ENCODE data around the gene EHMT1. TPM values are rescaled to one million over a fixed set of nuclear protein-coding genes. Genes with fewer than 3 reads are reported as not detected.

Gene EHMT1
- total and polyA plus RNA-seq, 10 of the 15 experiments (the other 5 are each of a cell fraction or from before 2014, with no cell fraction given): 2.9 to 100 (median 48.1) TPM

DNA sequence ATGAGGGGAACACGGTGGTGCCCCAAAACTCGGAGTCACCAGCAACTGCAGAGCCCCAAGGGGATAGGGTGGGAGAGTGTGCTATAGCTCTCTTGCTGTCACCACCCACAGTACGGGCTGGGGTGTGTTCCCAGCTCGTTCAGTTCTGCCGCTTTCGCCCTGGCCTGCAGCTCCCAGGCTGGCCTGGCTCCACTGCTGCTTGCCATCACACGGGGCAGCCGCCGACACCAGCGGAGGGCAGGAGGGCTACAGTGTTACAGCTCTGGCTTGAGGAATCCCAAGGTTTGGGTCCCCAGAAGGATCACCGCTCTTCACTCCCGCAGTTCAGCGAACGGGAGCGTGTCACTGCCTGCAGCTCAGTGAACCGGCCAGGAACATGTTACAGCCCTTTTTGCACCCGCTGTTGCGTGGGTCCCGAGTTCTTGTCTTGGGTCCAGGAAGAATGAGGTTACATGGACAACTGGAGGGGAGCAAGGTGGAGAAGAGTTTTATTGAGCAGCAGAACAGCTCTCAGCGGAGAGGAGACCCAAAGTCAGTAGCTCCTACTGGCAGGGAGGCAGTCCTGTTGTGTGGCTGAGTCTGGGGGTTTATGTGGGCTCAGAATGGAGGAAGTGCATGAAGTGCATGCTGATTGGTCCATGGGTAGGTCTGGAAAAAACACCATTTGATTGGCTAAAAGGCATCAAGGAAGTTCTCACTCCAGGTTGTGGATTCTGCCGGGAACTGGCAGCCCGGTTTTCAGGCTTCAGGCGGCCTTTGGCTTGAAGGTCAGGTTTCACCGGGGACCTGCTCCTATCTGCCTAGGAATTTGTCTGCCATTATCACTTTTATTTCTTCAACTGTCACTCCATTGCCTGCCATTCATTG, 113.4 kb downstream of the EHMT1 start:
- peaks cover 2% of the 10 kb centered on the region for H3K79me2 ChIP-seq (ENCODE audit: control insufficient read depth, insufficient read depth, low read length)
- BruUV-seq (replicated peaks): no TSS peak
- H3K4me2 ChIP-seq (ENCODE audit: control insufficient read depth, insufficient read depth): no peak overlapping the region
- intact Hi-C loops (cut with micrococcal nuclease; ENCODE audit: unreplicated experiment): no loop called here
- POLR2A ChIA-PET: no interaction called here
- WGBS (ENCODE audit: insufficient coverage, insufficient replicate concordance, low lambda C conversion rate, missing lambda C conversion rate): 98% methylated on average over 24 of the region's 24 CpGs
- H3K27me3 ChIP-seq (replicated peaks in 1 of 2; ENCODE audit: control insufficient read depth in 2 of 2, insufficient read depth in 2 of 2, low read length in 1 of 2): no peaks in the 10 kb centered on the region
- H3K9me3 ChIP-seq (replicated peaks; ENCODE audit: control insufficient read depth, insufficient read depth, low read length): peaks cover 38% of the 10 kb centered on the region
- H3K9ac ChIP-seq (ENCODE audit: control insufficient read depth, insufficient read depth, low read length): no peak overlapping the region
- CTCF ChIA-PET: no interaction called here
- H4K20me1 ChIP-seq (ENCODE audit: control insufficient read depth, insufficient read depth): no peaks in the 10 kb centered on the region
- peaks cover 1% of the 10 kb centered on the region; the same call in 1 of the 2 replicates for H3K4me1 ChIP-seq (ENCODE audit: control insufficient read depth, insufficient read depth, low read length)
- H2AFZ ChIP-seq (ENCODE audit: control insufficient read depth, low read depth, low read length): no peak overlapping the region
- TF ChIP-seq MEF2A (IDR thresholded peaks at IDR 0.05; ENCODE audit: insufficient read depth, low read depth, low read length) (no peak), GATAD2B (conservative IDR thresholded peaks at IDR 0.05; ENCODE audit: low read depth) (no peak), IKZF2 (IDR thresholded peaks at IDR 0.05) (no peak), ETV6 (conservative IDR thresholded peaks at IDR 0.05 in 1 of 2, IDR thresholded peaks at IDR 0.05 in 1 of 2; ENCODE audit: borderline replicate concordance in 1 of 2, low read depth in 1 of 2) (no peak), BACH1 (IDR thresholded peaks at IDR 0.05; ENCODE audit: borderline replicate concordance) (no peak), RFX5 (IDR thresholded peaks at IDR 0.05; ENCODE audit: low read depth, low read length) (no peak), RELA (IDR thresholded peaks at IDR 0.05; ENCODE audit: borderline replicate concordance, partially characterized antibody) (no peak), POLR2AphosphoS5 (IDR thresholded peaks at IDR 0.05; ENCODE audit: low read length) (no peak), RCOR1 (conservative IDR thresholded peaks at IDR 0.05; ENCODE audit: low read depth, low read length) (no peak), TCF3 (IDR thresholded peaks at IDR 0.05; ENCODE audit: borderline replicate concordance, insufficient read depth, low read depth, low read length) (no peak)
- TF ChIP-seq, protein P1, sequence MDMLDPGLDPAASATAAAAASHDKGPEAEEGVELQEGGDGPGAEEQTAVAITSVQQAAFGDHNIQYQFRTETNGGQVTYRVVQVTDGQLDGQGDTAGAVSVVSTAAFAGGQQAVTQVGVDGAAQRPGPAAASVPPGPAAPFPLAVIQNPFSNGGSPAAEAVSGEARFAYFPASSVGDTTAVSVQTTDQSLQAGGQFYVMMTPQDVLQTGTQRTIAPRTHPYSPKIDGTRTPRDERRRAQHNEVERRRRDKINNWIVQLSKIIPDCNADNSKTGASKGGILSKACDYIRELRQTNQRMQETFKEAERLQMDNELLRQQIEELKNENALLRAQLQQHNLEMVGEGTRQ (IDR thresholded peaks at IDR 0.05; ENCODE audit: borderline replicate concordance, low read depth, low read length): no peak
- TF ChIP-seq, protein P2, sequence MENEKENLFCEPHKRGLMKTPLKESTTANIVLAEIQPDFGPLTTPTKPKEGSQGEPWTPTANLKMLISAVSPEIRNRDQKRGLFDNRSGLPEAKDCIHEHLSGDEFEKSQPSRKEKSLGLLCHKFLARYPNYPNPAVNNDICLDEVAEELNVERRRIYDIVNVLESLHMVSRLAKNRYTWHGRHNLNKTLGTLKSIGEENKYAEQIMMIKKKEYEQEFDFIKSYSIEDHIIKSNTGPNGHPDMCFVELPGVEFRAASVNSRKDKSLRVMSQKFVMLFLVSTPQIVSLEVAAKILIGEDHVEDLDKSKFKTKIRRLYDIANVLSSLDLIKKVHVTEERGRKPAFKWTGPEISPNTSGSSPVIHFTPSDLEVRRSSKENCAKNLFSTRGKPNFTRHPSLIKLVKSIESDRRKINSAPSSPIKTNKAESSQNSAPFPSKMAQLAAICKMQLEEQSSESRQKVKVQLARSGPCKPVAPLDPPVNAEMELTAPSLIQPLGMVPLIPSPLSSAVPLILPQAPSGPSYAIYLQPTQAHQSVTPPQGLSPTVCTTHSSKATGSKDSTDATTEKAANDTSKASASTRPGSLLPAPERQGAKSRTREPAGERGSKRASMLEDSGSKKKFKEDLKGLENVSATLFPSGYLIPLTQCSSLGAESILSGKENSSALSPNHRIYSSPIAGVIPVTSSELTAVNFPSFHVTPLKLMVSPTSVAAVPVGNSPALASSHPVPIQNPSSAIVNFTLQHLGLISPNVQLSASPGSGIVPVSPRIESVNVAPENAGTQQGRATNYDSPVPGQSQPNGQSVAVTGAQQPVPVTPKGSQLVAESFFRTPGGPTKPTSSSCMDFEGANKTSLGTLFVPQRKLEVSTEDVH (IDR thresholded peaks at IDR 0.05; ENCODE audit: low read depth, partially characterized antibody): no peak
- TF ChIP-seq, protein P3, sequence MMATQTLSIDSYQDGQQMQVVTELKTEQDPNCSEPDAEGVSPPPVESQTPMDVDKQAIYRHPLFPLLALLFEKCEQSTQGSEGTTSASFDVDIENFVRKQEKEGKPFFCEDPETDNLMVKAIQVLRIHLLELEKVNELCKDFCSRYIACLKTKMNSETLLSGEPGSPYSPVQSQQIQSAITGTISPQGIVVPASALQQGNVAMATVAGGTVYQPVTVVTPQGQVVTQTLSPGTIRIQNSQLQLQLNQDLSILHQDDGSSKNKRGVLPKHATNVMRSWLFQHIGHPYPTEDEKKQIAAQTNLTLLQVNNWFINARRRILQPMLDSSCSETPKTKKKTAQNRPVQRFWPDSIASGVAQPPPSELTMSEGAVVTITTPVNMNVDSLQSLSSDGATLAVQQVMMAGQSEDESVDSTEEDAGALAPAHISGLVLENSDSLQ (IDR thresholded peaks at IDR 0.05): no peak
- TF ChIP-seq, protein P4, sequence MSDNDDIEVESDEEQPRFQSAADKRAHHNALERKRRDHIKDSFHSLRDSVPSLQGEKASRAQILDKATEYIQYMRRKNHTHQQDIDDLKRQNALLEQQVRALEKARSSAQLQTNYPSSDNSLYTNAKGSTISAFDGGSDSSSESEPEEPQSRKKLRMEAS (IDR thresholded peaks at IDR 0.05; ENCODE audit: low read depth, low read length): no peak
- H3K4me3 ChIP-seq: no peak overlapping the region
- in situ Hi-C loops (cut with MboI): no loop called here
- SMC1A ChIA-PET (ENCODE audit: uncharacterized antibody, unreplicated experiment): no interaction called here
- ATAC-seq: no peak
- peaks cover 31 to 33% of the 10 kb centered on the region in 2 experiments for H3K36me3 ChIP-seq (ENCODE audit: control insufficient read depth in 2 of 2, insufficient read depth in 2 of 2, low read length in 1 of 2)
- DNase-seq (ENCODE audit: low read depth, low spot score): no peak
- H3K27ac ChIP-seq (ENCODE audit: control insufficient read depth, insufficient read depth): no peak overlapping the region
- no peak for FAIRE-seq
- RAD21 ChIA-PET (ENCODE audit: unreplicated experiment): no interaction called here

All from GM12878 (cell line).